Stimulated activated CD4-positive, alpha-beta T cell treated with anti-CD3 and anti-CD28 coated beads, TNF-alpha, amount 100 ng/mL, for 48 hours (primary cell): ENCODE measurements around the gene ADAMTS18.

Experiments used
- DNase-seq, 3 donors: peaks; one replicate each; pipeline ENCODE4 v3.0.0-alpha.2; 2020; ENCODE audit warnings: low read depth in 3 of 3

ADAMTS18 gene

GRCh38 chr16:77393955-77394354 is 40.9 kb downstream of the ADAMTS18 start:
- no peak for DNase-seq

- DNase-seq, result no peak
These were observed 47.0 kb downstream of the ADAMTS18 start for GRCh38 chr16:77387815-77388209.

- DNase-seq, result no peak
These were observed 47.7 kb downstream of the ADAMTS18 start for GRCh38 chr16:77386831-77387814.

GRCh38 chr16:77385481-77385880 is 49.4 kb downstream of the ADAMTS18 start:
- no peak for DNase-seq

- no peak for DNase-seq
These were observed 51.1 kb downstream of the ADAMTS18 start for GRCh38 chr16:77383606-77384187.

GRCh38 chr16:77376358-77376757 is 58.5 kb downstream of the ADAMTS18 start:
- DNase-seq, result no peak

- no peak for DNase-seq
These were observed 59.4 kb downstream of the ADAMTS18 start for GRCh38 chr16:77375396-77375795.

GRCh38 chr16:77374384-77374783 is 60.5 kb downstream of the ADAMTS18 start:
- DNase-seq, result no peak

GRCh38 chr16:77373726-77374125 is 61.1 kb downstream of the ADAMTS18 start:
- no peak for DNase-seq

- DNase-seq, result no peak
These were observed 70.1 kb downstream of the ADAMTS18 start for GRCh38 chr16:77364770-77365169.

- DNase-seq, result no peak
These were observed 75.8 kb downstream of the ADAMTS18 start for GRCh38 chr16:77359065-77359502.

GRCh38 chr16:77353587-77354263 is 81.1 kb downstream of the ADAMTS18 start:
- DNase-seq, result no peak

GRCh38 chr16:77344341-77344740 is 90.5 kb downstream of the ADAMTS18 start:
- DNase-seq, result no peak

GRCh38 chr16:77336637-77337036 is 98.2 kb downstream of the ADAMTS18 start:
- DNase-seq, result no peak

- DNase-seq, result no peak
These were observed 99.1 kb downstream of the ADAMTS18 start for GRCh38 chr16:77335652-77336234.

GRCh38 chr16:77332792-77333191 is 102.0 kb downstream of the ADAMTS18 start:
- no peak for DNase-seq

GRCh38 chr16:77331802-77332586 is 102.8 kb downstream of the ADAMTS18 start:
- no peak for DNase-seq

- no peak for DNase-seq
These were observed 103.8 kb downstream of the ADAMTS18 start for GRCh38 chr16:77331043-77331442.

GRCh38 chr16:77330332-77331042 is 104.3 kb downstream of the ADAMTS18 start:
- no peak for DNase-seq

GRCh38 chr16:77328768-77329167 is 106.1 kb downstream of the ADAMTS18 start:
- DNase-seq, result no peak

- DNase-seq, result no peak
These were observed 106.6 kb downstream of the ADAMTS18 start for GRCh38 chr16:77328274-77328673.
